Hypothalamus (tissue), 51 donors: ENCODE results near the gene KREMEN2.
"Not testable (repeated sequence)": the region's sequence is repeated elsewhere in the genome, so short reads cannot be mapped to it uniquely, and the experiment has no call there.

ENCODE experiments used
- DNase-seq, 51 donors: peaks; one replicate each; lab custom pipeline; 2025; lab: John Stamatoyannopoulos, UW

Gene KREMEN2

GRCh38 chr16:2938206-2938605 lies 25.9 kb upstream of the KREMEN2 start:
- DNase-seq = no peak

- no peak for DNase-seq
Observed at GRCh38 chr16:2939968-2940367, 24.1 kb upstream of the KREMEN2 start.

GRCh38 chr16:2942045-2942444 lies 22.0 kb upstream of the KREMEN2 start:
- DNase-seq = no peak

GRCh38 chr16:2943716-2944115 lies 20.4 kb upstream of the KREMEN2 start:
- DNase-seq = not testable (repeated sequence)

GRCh38 chr16:2946649-2947048 lies 17.4 kb upstream of the KREMEN2 start:
- DNase-seq = no peak

- no peak for DNase-seq
Observed at GRCh38 chr16:2948807-2949704, 15.0 kb upstream of the KREMEN2 start.

- DNase-seq = no peak
Observed at GRCh38 chr16:2949705-2950352, 14.2 kb upstream of the KREMEN2 start.

- DNase-seq = no peak
Observed at GRCh38 chr16:2950353-2950724, 13.7 kb upstream of the KREMEN2 start.

GRCh38 chr16:2950773-2951172 lies 13.3 kb upstream of the KREMEN2 start:
- DNase-seq = no peak

GRCh38 chr16:2952679-2953078 lies 11.4 kb upstream of the KREMEN2 start:
- peak in 1 of 51 donors; percentile 47 for DNase-seq

GRCh38 chr16:2953706-2954627 lies 10.1 kb upstream of the KREMEN2 start:
- DNase-seq = no peak

GRCh38 chr16:2954656-2955381 lies 9.3 kb upstream of the KREMEN2 start:
- no peak for DNase-seq

- no peak for DNase-seq
Observed at GRCh38 chr16:2955438-2955778, 8.7 kb upstream of the KREMEN2 start.

GRCh38 chr16:2955779-2956578 lies 8.1 kb upstream of the KREMEN2 start:
- no peak for DNase-seq

- DNase-seq = no peak
Observed at GRCh38 chr16:2956579-2956956, 7.5 kb upstream of the KREMEN2 start.

GRCh38 chr16:2959206-2959605 lies 4.9 kb upstream of the KREMEN2 start:
- DNase-seq = no peak

- no peak for DNase-seq
Observed at GRCh38 chr16:2960183-2961010, 3.7 kb upstream of the KREMEN2 start.

GRCh38 chr16:2962334-2963073 lies 1.6 kb upstream of the KREMEN2 start:
- DNase-seq = no peak
